Skin of body (tissue), 2 donors: Measurements from ENCODE around the gene OMA1. TPM values are rescaled to one million over a fixed set of nuclear protein-coding genes. Genes with fewer than 3 reads are reported as not detected.
"Not testable (repeated sequence)": the region's sequence is repeated elsewhere in the genome, so short reads cannot be mapped to it uniquely, and the experiment has no call there.

Source experiments
- DNase-seq: peaks from one replicate; lab custom pipeline; 2025; lab: John Stamatoyannopoulos, UW
- total RNA-seq: library from RNA; depleted of rRNA; stranded (reverse); fragments of >200 nt; gene quantifications from one replicate; pipeline ENCODE4 v1.2.3, GENCODE V29; 2014

OMA1 gene
- total RNA-seq, 1 donor from 2014 or later: 39.4 TPM

DNA sequence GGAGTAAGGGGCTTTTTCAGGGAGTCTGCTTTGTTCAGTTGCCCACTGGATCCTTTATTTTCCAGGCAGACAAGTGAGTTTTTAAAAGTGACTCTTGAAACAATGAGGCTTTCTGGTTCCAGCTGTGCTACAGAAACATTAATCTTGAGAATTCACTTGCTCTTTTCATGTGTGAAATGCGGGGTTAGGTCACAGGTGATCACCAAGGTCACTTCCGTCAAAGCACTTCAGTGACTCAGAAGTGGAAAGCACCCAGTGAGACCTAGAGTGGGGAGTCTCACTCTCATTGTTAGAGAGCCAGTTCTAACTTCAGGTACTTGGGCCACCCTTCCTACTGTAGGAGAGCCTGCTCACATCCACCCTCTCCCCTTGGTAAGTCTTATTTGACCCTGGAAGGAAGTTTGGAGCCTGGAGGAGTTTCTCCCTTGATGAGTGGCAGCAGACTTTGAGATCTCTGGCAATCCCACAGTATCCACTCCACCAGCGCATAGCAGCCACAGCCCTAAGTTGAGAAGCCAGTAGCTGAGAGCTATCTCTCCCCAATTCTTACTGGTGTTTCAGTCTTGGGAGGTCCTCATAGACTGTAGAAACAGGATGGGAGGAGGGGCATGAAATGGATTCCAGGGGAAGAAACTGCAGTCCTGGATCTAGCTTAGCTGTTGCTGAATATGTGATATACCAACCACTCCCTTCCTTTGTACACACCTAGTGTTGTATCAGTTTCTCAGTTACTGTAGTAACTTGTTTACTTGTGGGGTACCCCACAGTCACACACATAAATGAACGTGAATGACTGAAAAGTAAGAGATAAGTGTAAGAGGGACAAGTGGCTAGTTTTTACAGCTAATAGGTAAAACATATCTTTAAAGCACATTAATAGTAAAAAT is 27.4 kb upstream of the OMA1 start:
- DNase-seq: no peak

DNA sequence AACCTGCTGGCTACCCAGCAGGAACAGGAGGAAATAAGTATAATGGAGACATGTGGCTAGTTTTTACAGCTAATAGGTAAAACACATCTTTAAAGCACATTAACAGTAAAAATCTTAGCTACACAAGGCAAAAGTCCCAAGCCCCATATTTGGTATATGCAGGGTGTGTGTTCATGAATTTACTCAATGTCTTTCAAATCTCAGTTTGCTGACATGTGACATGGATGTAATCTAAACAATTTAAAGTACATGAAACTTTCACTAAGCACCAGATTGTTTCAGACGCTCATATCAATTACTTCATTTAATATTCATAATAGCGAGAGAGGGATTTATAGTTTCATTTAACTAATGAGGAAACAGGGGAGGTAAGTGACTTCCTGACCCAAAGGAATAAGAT is 26.6 kb upstream of the OMA1 start:
- no peak for DNase-seq

DNA sequence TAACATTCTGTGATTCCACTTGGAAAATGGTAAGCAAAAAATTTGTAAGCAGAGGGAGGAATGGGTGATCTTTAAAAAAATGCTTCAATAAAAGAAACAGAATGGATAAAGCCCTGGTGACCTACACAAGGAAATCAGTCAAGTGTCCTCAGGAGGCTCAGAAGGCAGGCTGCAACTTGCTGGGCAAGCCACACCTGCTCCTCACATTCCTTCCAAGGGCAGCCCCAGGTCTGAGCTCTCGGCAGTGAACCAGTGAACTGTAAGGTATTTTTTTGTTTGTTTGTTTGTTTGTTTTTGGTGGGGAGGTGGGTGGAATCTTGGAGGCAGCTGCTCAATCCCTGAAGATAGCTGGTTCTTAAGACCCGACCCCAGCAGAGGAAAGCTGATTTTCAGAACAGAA is 26.2 kb upstream of the OMA1 start:
- no peak for DNase-seq

DNA sequence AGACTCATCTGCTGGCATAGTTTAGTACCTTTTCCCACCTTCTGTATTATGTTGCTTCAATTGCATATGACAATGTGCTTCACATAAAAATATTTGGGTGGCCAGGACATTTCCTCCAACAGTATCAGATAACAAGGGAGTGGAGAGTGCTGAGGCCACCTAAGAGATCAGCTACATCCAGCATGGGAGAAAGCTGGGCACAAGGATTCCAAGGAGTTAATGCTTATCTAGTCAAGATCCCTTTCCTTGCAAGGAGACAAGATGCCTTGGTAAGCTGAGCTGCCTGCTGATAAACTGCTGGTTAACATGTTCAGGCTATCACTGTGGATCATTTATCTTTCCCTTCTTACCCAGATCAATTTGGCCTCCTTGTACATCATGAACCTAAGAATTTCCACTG is 25.1 kb upstream of the OMA1 start:
- DNase-seq: no peak

DNA sequence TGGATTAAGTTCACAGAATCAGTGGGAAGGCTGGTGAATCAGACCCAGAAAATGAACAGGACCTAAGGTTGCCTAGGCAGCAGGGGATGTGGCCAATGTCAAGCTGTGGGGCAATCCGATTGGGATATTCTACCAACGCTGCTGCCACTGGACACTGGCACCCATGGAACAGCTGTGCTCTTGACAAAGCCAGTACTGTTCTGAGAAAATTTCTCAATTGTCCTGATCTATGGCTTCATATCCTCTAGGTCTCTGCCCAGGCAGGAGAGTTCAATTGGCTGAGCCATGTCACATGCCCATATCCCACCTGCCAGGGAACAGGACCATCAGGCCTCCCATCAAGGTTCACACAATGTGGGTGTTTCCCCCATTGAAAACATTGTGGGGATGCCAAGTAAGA is 24.3 kb upstream of the OMA1 start:
- DNase-seq: no peak

DNA sequence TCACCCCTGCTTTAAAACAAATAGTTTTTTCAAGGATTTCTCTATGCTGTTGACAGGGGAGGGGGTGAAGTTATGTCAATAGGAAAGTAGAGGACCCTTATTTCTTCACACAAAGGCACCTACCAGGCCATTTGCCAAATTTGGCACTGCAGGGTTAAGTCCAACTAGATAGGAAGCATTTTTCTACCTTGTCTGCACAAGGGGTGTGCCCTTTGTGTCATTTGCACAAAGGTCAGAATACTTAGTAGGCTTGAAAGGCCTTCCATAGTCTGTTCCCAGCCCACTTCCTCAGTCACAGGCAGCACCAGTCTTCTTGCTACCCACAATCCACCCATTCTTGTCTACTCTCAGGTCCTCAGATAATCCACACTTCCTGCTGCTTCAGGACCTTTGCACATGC is 23.6 kb upstream of the OMA1 start:
- DNase-seq: no peak

DNA sequence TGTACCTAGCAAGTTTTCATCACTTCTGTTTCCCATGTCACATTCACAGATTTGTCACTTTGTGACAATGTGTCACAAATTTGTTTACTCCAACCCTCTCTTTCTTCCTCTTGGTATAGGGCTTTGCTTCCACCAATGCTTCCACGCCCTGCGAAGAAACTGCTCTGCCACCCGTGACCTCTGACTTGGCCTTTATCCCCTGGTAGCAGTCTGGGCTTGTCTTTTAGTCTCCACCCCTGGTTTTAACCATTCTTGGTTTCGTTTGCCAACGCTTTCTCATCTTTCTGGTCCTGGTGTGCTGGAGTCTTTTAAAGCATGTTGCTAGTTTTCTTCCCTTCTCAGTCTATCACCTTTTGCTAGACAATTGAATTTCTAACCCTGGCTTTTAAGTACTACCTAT is 22.4 kb upstream of the OMA1 start:
- DNase-seq: no peak

DNA sequence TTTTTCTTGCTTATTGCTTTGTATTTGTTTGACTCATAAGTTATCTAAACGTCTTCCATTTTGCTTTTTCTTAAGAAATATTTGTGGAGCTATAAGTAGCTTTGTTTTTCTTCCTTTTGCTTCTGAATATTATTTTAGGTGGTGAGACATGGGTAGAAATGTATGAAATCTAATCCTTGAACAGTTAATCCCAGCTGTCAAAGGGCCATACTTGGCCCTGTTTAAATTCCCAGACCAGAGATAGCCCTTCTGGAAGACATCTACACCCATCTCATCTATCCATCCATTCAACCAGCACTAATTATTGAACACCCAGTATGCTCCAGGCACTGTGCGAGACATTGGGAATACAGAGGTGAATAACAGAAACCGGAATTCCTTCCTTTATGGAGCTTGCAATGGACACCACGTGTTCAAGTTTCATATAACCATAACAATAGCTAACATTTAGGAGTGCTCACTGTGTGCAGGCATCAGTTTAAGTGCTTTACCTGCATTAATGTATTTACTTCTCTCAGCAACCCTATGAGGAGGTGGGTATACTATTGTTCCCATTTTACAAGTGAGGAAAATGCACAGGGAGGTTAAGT is 21.8 kb upstream of the OMA1 start:
- DNase-seq: no peak

DNA sequence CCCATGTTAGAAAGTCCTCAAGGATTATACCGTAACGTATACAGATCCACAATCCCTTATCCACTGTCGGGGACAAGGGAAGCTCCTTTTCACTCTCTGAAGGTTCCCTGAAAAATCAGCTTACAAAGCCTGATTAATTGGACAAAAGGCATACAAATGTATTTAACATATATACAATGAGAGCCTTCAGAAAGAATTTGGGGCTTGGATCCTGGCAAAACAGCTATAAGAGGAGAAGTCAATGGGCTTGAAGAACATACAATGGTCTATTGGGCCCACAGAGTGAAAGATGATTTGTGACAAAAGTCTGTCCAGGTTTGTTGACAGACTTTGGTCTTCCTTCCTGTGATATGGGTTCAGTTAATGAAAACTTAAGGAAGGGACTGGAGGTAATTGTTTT is 19.8 kb upstream of the OMA1 start:
- no peak for DNase-seq

DNA sequence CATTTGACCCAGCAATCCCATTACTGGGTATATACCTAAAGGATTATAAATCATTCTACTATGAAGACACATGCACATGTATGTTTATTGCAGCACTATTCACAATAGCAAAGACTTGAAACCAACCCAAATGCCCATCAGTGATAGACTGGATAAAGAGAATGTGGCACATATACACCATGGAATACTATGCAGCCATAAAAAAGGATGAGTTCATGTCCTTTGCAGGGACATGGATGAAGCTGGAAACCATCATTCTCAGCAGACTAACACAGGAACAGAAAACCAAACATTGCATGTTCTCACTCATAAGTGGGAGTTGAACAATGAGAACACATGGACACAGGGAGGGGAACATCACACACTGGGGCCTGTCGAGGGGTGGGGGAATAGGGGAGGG is 17.2 kb upstream of the OMA1 start:
- DNase-seq: not testable (repeated sequence)

DNA sequence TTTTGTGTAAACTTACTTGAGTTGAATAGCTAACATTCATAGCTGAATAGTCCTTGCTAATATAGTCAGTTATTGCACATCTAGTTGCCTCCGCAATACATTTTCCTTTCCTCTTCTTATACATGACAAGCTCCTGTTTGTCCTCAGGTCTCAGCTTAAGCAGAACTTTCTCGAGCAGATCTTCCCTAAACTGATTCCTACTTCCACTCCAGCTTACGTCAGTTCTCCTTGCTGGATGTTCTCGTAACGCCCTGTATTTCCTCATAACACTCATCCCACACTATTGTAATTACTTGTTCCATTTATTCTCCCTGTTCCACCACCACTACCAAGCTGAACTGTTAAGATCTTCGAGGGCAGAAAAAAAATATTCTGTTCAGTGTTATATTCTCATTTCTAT is 15.1 kb upstream of the OMA1 start:
- DNase-seq: no peak

DNA sequence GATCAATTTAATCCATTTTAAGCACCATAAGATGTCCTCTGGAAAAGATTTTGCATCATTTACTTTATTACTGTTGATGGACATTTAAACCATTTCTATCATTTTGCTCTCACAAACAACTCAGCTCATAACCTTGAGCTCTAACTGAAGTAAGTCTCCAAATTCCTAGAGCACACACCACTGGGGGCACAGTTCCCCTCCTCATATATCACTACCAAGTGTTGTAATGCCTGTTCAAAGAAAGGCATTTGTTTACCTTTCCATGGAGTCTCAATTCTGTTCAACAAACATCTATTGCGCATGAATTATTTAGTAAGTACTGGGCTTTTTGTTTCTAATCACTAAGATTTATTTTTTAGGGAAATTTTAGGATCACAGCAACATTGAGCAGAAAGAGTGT is 8.9 kb upstream of the OMA1 start:
- no peak for DNase-seq

DNA sequence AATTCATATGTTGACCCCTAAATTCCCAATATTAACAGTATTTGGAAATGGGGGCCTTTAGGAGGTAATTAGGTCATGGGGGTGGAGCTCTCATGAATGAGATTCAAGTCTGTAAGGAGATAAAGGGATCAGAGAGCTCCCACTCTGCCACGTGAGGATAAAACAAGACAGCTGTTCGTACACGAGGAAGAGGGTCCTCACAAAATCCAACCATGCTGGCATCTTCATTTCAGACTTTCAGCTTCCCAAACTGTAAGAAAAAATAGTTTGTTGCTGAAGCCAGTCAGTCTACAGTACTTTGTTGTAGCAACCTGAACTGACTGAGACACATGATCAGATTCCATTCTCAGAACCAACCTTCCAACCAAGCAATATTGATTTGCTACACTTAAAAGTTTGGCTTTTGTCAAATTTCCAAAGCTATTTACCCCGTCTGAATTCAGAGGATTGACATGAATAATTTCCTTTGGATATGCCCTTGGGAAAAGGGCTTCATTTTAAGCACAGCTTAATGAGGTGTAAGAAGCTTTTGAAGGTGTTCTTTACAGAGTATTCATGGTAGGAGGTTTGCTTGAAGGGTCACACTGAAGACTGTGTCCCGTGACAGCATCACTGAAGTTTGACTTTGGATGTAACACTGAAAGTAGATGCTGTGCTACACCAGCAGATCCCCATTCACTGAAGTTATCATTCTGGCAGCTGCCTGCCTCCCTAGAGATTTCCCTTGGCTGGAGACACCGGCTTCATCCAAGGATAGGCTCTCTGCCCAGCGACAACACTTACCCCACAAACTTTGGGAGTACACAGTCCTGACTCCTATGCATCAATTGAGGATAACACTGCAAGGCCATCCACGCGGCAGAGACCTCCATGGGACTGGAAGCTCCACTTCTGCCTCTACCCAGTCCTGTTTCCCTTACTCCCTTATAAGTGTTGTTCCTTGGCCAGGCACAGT is 4.9 kb upstream of the OMA1 start:
- no peak for DNase-seq

DNA sequence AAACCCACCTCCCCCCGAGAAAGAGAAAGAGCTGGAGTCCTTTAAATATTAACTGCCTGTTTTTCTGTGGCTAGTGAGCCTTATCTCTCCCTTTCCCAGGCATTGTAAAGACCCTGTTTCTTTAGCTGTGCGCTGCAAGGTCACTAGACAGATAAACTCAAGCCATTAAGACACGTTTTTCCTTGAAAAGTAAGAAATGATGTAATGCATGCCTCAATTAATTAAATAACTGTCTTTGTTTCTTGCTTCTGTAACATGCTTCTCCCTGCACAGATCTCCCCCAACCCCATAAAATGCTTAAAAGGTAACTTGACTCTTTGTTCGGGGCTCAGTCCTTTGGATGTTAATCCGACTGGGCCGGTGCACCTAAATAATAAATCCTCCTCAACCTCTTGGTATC is 2.8 kb upstream of the OMA1 start:
- not testable (repeated sequence) for DNase-seq

DNA sequence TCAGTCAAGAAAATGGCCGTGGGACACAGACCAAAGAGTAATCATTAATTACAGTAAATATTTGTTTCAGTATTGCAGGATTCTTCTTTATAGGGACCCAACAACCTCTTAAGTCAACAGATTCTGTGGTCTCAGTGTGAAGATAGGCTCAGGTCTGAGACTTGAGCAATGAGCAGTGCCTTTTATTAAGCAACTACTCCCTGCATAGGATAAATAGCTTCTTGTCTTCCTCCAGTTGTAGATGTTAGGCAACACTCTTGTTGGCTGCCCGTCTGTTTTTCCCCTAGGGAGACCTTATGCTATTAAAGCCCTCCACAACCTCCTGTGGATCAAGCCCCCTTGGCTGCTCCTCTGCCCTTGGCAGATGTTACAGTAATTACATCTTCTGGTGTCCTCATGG is 1.8 kb upstream of the OMA1 start:
- DNase-seq: no peak

DNA sequence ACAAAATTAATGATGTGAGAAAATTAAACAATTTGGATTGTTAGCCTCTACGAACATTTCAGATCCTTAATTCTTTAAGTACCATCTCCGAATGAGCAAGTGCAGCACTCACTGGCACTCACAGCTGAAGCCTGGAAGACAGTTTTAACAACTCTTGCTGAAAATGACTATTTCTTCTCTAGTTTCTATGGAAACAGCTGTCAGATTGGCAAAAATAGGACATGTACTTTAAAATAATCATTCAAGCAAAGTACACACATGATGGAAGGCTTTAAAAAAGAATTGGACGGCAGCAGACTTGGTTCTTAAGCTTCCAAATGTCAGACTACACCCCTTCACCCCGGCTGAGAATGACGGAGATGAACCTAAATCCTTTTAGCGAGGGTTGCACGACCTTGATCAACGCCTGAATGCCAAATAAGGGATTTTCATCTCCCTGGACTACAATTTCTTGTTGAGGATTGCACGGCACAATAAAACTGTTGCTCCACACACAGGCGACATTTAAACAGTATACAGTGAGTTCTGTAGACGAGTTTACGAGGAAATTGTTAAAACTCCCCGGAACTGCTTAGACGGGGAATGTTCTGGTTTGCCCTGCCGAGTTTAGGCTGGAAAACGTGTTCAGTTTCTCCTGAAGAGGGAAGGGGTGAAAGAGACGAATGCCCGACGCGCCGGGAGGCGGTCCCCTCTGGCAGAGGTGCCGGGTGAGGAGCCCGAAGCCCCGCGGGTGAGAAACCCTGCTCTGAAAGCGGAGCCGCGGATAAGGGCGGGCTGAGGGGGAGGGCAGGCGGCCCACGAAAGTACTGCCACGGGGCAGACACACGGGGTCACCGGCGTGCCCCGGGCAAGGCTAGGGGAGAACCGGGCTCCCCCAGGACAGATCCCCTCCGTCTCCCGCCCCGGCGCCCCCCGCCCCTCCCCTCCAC is 671 bp downstream of the OMA1 start:
- DNase-seq: peak; percentile 70

DNA sequence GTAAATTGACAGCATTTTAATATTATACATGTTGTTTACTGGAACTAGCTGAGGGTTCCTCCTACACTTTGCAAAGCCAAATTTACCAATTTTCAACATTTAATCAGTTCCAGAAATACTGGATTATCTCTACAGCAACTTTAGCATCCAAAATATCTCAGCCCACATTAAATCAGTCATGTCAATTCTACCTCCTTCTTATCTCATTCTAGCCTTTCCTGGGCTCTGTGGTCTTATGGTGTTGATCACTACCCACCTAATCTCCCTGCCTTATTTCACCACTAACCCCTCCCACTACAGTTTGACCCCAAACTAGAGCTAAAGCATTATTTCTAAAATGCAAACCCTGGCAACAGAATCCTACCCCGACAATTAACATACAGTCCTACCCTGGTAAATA is 3.3 kb downstream of the OMA1 start:
- DNase-seq: no peak

DNA sequence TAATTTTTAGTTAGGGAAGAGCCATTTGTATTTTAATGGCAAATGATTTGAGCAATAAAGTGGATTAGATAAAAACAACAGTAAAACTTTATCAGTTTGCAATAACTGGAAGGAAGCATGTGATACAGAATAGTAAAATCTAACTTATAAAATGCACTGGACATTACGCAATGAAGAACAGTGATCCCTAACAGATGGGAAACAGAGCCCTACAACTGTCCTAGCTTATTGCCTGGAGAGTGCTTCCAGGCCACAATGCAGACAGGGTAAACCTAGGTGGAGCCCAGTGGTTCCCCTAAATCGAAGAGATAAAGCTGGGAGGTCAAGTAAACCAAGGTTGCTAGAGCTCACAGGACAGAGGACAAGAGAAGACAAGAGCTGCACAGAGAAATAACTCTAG is 7.0 kb downstream of the OMA1 start:
- no peak for DNase-seq

DNA sequence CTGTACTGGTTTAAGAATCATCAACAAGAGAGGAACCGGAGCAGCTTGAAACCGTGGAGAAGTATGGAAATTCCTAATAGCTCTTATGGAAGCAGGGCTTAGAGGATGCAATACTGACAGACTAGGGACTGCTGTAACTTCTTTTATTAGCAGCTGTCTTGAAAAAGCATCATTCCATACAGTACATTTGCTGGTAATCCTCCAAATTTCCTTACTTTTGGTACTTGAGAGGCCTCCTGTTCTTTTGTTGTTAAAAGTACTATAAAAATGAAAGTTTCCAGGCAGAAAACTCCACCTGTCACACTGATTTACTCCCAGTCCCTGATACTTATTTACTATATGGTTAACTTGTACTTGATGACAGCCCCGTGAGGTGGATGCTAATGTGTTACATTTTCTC is 7.7 kb downstream of the OMA1 start:
- no peak for DNase-seq

DNA sequence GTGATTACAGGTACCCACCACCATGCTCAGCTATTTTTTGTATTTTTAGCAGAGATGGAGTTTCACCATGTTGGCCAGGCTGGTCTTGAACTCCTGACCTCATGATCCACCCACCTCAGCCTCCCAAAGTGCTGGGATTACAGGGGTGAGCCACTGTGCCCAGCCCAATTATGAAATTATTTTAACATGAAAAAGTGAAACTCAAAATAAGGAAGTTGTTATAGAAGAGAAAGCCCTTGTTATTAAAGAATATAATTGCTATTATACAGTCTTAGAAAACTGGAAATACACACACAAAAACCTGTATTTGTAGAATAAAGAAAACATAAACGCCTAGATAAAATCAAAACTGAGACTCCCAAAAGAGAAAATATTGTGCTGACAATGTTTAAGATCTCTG is 14.7 kb downstream of the OMA1 start:
- DNase-seq: not testable (repeated sequence)

DNA sequence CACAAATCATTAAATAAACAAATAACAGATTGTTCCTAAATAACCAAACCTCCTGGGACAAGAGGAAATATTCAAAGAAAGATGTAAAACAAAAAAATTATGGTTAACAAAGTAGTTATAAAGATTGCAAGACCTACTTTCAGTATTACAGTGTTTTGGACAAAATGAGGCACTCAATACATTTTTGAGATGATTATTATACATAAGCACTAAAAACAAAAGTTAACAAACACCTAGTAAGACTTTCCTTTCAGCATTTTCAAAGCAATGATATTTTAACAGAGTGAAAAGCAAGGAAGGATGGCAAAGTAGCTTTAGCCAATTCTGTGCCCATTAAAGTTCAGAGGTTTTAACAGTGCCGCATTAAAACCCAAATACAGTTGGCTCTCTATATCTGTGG is 17.2 kb downstream of the OMA1 start:
- DNase-seq: no peak
